HL-60 (cell line): ENCODE measurements around the gene MRAS.

Experiments
- TF ChIP-seq, protein P1 (sequence below): IDR thresholded peaks from one replicate; pipeline ENCODE4 v1.5.1; 2011; ENCODE audit warnings: low read length, control low read depth, inconsistent platforms; ENCODE audit not compliant: insufficient read depth
- TF ChIP-seq, protein P2 (sequence below): IDR thresholded peaks from 2 replicates; pipeline ENCODE4 v1.6.1; 2012; ENCODE audit warnings: low read depth; ENCODE audit not compliant: insufficient replicate concordance

DNA sequence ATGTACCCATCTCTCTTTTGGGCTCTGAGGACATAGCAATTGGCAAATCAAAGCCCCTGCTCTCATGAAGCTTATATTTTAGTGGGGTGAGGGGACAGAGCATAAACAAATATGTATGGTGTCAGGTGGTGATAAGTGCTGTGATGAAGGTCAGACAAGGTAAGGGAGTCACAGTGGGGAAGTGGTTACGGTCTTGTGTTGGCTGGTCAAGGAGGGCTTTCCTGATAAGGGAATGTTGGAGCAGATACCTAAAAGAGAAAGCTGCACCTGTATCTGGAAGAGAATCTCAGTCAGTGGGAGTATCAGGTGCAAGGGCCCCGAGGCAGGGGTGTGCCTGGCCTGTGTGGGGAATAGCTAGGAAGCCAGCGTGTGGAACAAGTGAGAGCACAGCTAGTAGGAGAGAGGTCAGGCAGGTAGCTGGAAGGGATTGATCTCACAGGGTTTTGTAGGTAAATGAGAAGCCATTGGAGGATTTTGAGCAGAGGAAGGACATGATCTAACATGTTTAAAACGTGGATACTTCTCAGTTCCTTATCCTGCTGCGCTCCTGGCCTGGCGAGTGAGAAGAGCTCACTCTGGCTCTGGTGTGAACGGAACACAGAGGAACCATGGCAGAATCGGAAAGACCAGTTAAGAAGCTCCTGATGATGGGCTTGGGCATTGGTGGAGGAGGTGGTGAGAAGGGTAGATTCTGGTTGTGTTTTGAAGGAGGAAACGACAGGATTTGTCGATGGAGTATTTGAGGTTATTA lies 35.5 kb downstream of the MRAS start:
- TF ChIP-seq, protein P1, sequence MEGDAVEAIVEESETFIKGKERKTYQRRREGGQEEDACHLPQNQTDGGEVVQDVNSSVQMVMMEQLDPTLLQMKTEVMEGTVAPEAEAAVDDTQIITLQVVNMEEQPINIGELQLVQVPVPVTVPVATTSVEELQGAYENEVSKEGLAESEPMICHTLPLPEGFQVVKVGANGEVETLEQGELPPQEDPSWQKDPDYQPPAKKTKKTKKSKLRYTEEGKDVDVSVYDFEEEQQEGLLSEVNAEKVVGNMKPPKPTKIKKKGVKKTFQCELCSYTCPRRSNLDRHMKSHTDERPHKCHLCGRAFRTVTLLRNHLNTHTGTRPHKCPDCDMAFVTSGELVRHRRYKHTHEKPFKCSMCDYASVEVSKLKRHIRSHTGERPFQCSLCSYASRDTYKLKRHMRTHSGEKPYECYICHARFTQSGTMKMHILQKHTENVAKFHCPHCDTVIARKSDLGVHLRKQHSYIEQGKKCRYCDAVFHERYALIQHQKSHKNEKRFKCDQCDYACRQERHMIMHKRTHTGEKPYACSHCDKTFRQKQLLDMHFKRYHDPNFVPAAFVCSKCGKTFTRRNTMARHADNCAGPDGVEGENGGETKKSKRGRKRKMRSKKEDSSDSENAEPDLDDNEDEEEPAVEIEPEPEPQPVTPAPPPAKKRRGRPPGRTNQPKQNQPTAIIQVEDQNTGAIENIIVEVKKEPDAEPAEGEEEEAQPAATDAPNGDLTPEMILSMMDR, result no peak
- TF ChIP-seq, protein P2, sequence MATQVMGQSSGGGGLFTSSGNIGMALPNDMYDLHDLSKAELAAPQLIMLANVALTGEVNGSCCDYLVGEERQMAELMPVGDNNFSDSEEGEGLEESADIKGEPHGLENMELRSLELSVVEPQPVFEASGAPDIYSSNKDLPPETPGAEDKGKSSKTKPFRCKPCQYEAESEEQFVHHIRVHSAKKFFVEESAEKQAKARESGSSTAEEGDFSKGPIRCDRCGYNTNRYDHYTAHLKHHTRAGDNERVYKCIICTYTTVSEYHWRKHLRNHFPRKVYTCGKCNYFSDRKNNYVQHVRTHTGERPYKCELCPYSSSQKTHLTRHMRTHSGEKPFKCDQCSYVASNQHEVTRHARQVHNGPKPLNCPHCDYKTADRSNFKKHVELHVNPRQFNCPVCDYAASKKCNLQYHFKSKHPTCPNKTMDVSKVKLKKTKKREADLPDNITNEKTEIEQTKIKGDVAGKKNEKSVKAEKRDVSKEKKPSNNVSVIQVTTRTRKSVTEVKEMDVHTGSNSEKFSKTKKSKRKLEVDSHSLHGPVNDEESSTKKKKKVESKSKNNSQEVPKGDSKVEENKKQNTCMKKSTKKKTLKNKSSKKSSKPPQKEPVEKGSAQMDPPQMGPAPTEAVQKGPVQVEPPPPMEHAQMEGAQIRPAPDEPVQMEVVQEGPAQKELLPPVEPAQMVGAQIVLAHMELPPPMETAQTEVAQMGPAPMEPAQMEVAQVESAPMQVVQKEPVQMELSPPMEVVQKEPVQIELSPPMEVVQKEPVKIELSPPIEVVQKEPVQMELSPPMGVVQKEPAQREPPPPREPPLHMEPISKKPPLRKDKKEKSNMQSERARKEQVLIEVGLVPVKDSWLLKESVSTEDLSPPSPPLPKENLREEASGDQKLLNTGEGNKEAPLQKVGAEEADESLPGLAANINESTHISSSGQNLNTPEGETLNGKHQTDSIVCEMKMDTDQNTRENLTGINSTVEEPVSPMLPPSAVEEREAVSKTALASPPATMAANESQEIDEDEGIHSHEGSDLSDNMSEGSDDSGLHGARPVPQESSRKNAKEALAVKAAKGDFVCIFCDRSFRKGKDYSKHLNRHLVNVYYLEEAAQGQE, result no peak
